ENCODE measurements around the gene TRPC6. TPM values are rescaled to one million over a fixed set of nuclear protein-coding genes. Genes with fewer than 3 reads are reported as not detected.

TRPC6 gene
- total and polyA plus RNA-seq, 2 of the 8 experiments (the other 6 are each of a cell fraction or from before 2014, with no cell fraction given): 0.26 to 0.39 TPM

- Histone ChIP-seq H3K18ac (ENCODE audit: extremely low read depth, low read length) (no peak overlapping the region; the same call in 1 of the 2 replicates), H3K4me3 (ENCODE audit: extremely low read depth in 1 of 4, insufficient read depth in 2 of 4, low read depth in 3 of 4, low read length in 4 of 4) (no peak overlapping the region), H2BK5ac (ENCODE audit: low read depth, low read length) (no peak overlapping the region), H3K4ac (replicated peaks; ENCODE audit: insufficient read length, low read depth, low read length) (no peak overlapping the region), H3K56ac (replicated peaks; ENCODE audit: insufficient read length, low read depth, low read length) (no peak overlapping the region), H3K9ac (replicated peaks in 1 of 4; ENCODE audit: extremely low read depth in 1 of 4, low read depth in 3 of 4, low read length in 3 of 4) (no peak overlapping the region), H3K23ac (ENCODE audit: insufficient read length) (no peak overlapping the region), H3K4me2 (ENCODE audit: insufficient read depth in 1 of 2, low read depth in 2 of 2, low read length in 2 of 2) (peak overlapping the region; percentile 21 to 39; a peak in 3 of 4 replicates), H2AK5ac (ENCODE audit: low read depth, low read length) (no peak overlapping the region), H2BK120ac (replicated peaks; ENCODE audit: low read depth, low read length) (no peak overlapping the region), H2BK20ac (ENCODE audit: low read length) (no peak overlapping the region), H3K9me3 (ENCODE audit: insufficient read depth in 2 of 2, low read depth in 1 of 2, low read length in 1 of 2) (no peaks in the 10 kb centered on the region), H2AFZ (ENCODE audit: low read length) (peak overlapping the region; percentile 30; the same call in 1 of the 2 replicates), H4K8ac (ENCODE audit: extremely low read depth, insufficient read depth, low read length) (no peak overlapping the region), H2BK15ac (ENCODE audit: low read length) (no peak overlapping the region), H3K14ac (ENCODE audit: insufficient read length) (no peak overlapping the region), H3K79me1 (ENCODE audit: low read depth, low read length) (no peaks in the 10 kb centered on the region), H2BK12ac (ENCODE audit: low read depth, low read length) (no peak overlapping the region), H3K27me3 (replicated peaks in 1 of 4; ENCODE audit: control insufficient read depth in 3 of 4, extremely low read depth in 1 of 4, insufficient read depth in 3 of 4, low read length in 3 of 4) (no peaks in the 10 kb centered on the region), H4K5ac (ENCODE audit: insufficient read length, low read depth, low read length) (no peak overlapping the region), H4K91ac (replicated peaks; ENCODE audit: insufficient read length, low read length) (no peak overlapping the region), H3K79me2 (ENCODE audit: control insufficient read depth in 1 of 2, insufficient read depth in 2 of 2, low read length in 2 of 2) (no peaks in the 10 kb centered on the region), H3K23me2 (ENCODE audit: low read depth, low read length) (no peaks in the 10 kb centered on the region), H3K27ac (ENCODE audit: low read depth, low read length) (no peak overlapping the region), H3K4me1 (replicated peaks in 1 of 4; ENCODE audit: control insufficient read depth in 3 of 4, insufficient read depth in 4 of 4, low read length in 3 of 4) (peaks cover 0 to 8% (median 2%) of the 10 kb centered on the region in 4 experiments; a peak in 2 of 7 replicates), H4K20me1 (replicated peaks in 1 of 2; ENCODE audit: control insufficient read depth in 1 of 2, insufficient read depth in 2 of 2, low read length in 2 of 2) (no peaks in the 10 kb centered on the region), H3K36me3 (ENCODE audit: control insufficient read depth in 2 of 4, insufficient read depth in 4 of 4, low read length in 3 of 4) (no peaks in the 10 kb centered on the region)
- no peak for TF ChIP-seq MAX (IDR thresholded peaks at IDR 0.05)
- TF ChIP-seq EGR1 (IDR thresholded peaks at IDR 0.05; ENCODE audit: borderline replicate concordance, low read depth, low read length): peak; percentile 84; the same call in 1 of the 2 replicates
- TF ChIP-seq RBBP5 (IDR thresholded peaks at IDR 0.05; ENCODE audit: borderline replicate concordance, low read depth, low read length): peak; percentile 47; the same call in 1 of the 2 replicates
- no peak for TF ChIP-seq SAP30 (IDR thresholded peaks at IDR 0.05; ENCODE audit: insufficient read depth, insufficient replicate concordance, low read length)
- no peak for TF ChIP-seq TEAD4 (IDR thresholded peaks at IDR 0.05; ENCODE audit: low read depth, low read length)
- TF ChIP-seq POLR2A (IDR thresholded peaks at IDR 0.05; ENCODE audit: control extremely low read depth in 1 of 2, low read depth in 2 of 2, low read length in 2 of 2): no peak
- TF ChIP-seq SP1 (IDR thresholded peaks at IDR 0.05; ENCODE audit: low read depth, low read length): peak; percentile 69; the same call in 1 of the 2 replicates
- no peak for TF ChIP-seq POLR2AphosphoS5 (IDR thresholded peaks at IDR 0.05; ENCODE audit: low read depth, low read length)
- TF ChIP-seq HDAC6 (IDR thresholded peaks at IDR 0.05; ENCODE audit: low read depth, low read length): no peak
- ChIA-PET CTCF (ENCODE audit: partially characterized antibody) (interaction anchor here (0.6 to 1.3 kb wide), 3 partner anchors 12 to 122 kb away, joined by 3 read pairs; no protein-coding TSS in a partner anchor), POLR2A (ENCODE audit: partially characterized antibody) (interaction anchor here (1.1 kb wide), 1 partner anchor 10 kb away, joined by 4 read pairs; no protein-coding TSS in a partner anchor)
- DNase-seq (ENCODE audit: low read depth in 1 of 2, low spot score in 2 of 2) (peak in 1 of 2 experiments; percentile 57), FAIRE-seq (no peak)
- WGBS, 2 experiments (ENCODE audit: extremely low coverage in 1 of 2, insufficient coverage in 1 of 2, insufficient read length in 1 of 2, insufficient replicate concordance in 2 of 2, low coverage in 1 of 2, low lambda C conversion rate in 2 of 2, missing lambda C conversion rate in 1 of 2): 69% methylated on average over 3 of the region's 5 CpGs; no CpG with 5 or more reads in 1 of the 2 experiments
Observed at GRCh38 chr11:101567071-101567470, 16.7 kb downstream of the TRPC6 start.
